K562 (cell line): ENCODE measurements around the gene KIAA0825. TPM values are rescaled to one million over a fixed set of nuclear protein-coding genes. Genes with fewer than 3 reads are reported as not detected.

Experiments
- ATAC-seq: fragments of 200-7000 bp; cut with Tn5 transposase; 3 replicates; pipeline ENCODE4 v1.9.1; 2020; ENCODE audit warnings: moderate library complexity
- BruUV-seq: library from RNA; stranded (reverse); fragments of 400-500 nt; replicated peaks from 2 replicates; lab custom pipeline; 2021; lab: Mats Ljungman, UMichigan
- CTCF ChIA-PET: fragments of 300-600 bp; formaldehyde crosslinking; extraction: SDS; loops from one replicate; lab custom pipeline; 2021; ENCODE audit warnings: low intra/inter-chr PET ratio; lab: Yijun Ruan, JAX
- POLR2A ChIA-PET: fragments of 300-600, 350-650 bp; sonication (Branson Sonifier 250); formaldehyde crosslinking; extraction: SDS; loops from one replicate; lab custom pipeline; 2021; ENCODE audit warnings: antibody characterized with exemption, inconsistent platforms; lab: Yijun Ruan, JAX
- DNase-seq, 4 experiments: peaks; one replicate each; pipeline versions ENCODE4 v3.0.0 to v3.0.0-alpha.2; 2011 to 2018; ENCODE audit warnings: low spot score in 3 of 4, mixed read lengths in 3 of 4; ENCODE audit errors: extremely low read depth in 1 of 4
- FAIRE-seq: peaks from 2 replicates; lab custom pipeline; 2011; peaks lifted over from hg19 to GRCh38; lab: Jason Lieb, UNC
- H2AFZ ChIP-seq: 2 replicates; pipeline ENCODE4 v1.6.0; 2011; ENCODE audit warnings: low read depth, low read length, control low read depth, inconsistent platforms
- H3K27ac ChIP-seq: fragments of 200-600 bp; 3 replicates; pipeline ENCODE4 v1.8.0; 2011; ENCODE audit warnings: low read depth, mild to moderate bottlenecking, control low read depth, inconsistent platforms, low read length, moderate library complexity, mixed read lengths; ENCODE audit errors: extremely low read depth
- H3K27me3 ChIP-seq, 2 experiments: fragments of 300-600 bp in 1 of 2; 2 replicates in 1 of 2; 3 replicates in 1 of 2; pipeline versions ENCODE4 v1.6.0 to v1.8.0; 2011; ENCODE audit warnings: inconsistent platforms in 2 of 2, low read length in 2 of 2, mild to moderate bottlenecking in 1 of 2, mixed read lengths in 1 of 2, moderate library complexity in 1 of 2; ENCODE audit not compliant: control insufficient read depth in 2 of 2, insufficient read depth in 2 of 2
- H3K36me3 ChIP-seq: fragments of 300-600 bp; 3 replicates; pipeline ENCODE4 v1.8.0; 2011; ENCODE audit warnings: mild to moderate bottlenecking, low read length, inconsistent platforms; ENCODE audit not compliant: control insufficient read depth, insufficient read depth
- H3K4me1 ChIP-seq, 2 experiments: fragments of 200-600 bp in 1 of 2; replicated peaks in 1 of 2; 2 replicates in 1 of 2; 3 replicates in 1 of 2; pipeline versions ENCODE4 v1.5.1 to v1.8.0; 2011; ENCODE audit warnings: inconsistent platforms in 2 of 2, low read length in 2 of 2, mild to moderate bottlenecking in 1 of 2, mixed read lengths in 1 of 2, moderate library complexity in 1 of 2; ENCODE audit not compliant: control insufficient read depth in 2 of 2, insufficient read depth in 2 of 2
- H3K4me2 ChIP-seq: 2 replicates; pipeline ENCODE4 v1.6.1; 2011; ENCODE audit warnings: low read length, control low read depth, inconsistent platforms, mixed read lengths; ENCODE audit not compliant: insufficient read depth
- H3K4me3 ChIP-seq: fragments of 200-600 bp; sonication (generic), shearing (Covaris generic); 2 replicates; pipeline ENCODE4 v1.5.1; 2016; ENCODE audit warnings: control low read depth, inconsistent platforms
- H3K79me2 ChIP-seq: fragments of 200-600 bp; 3 replicates; pipeline ENCODE4 v1.8.0; 2011; ENCODE audit warnings: low read length, inconsistent platforms; ENCODE audit not compliant: control insufficient read depth, insufficient read depth
- H3K9ac ChIP-seq, 2 experiments: 2 replicates each; pipeline versions ENCODE4 v1.6.0 to v1.6.1; 2011; ENCODE audit warnings: low read depth in 2 of 2, low read length in 2 of 2, control low read depth in 1 of 2, inconsistent platforms in 1 of 2, mild to moderate bottlenecking in 1 of 2, mixed read lengths in 1 of 2; ENCODE audit not compliant: insufficient read depth in 1 of 2
- H3K9me1 ChIP-seq: one replicate; pipeline ENCODE4 v1.6.0; 2011; ENCODE audit warnings: inconsistent platforms, mild to moderate bottlenecking, low read length, moderate library complexity; ENCODE audit not compliant: control insufficient read depth, insufficient read depth
- H3K9me3 ChIP-seq: replicated peaks from 2 replicates; pipeline ENCODE4 v1.5.1; 2011; ENCODE audit warnings: low read depth, low read length, inconsistent platforms; ENCODE audit not compliant: control insufficient read depth, insufficient read depth
- H4K20me1 ChIP-seq: replicated peaks from 2 replicates; pipeline ENCODE4 v1.6.1; 2011; ENCODE audit warnings: low read length, inconsistent platforms, mixed read lengths; ENCODE audit not compliant: control insufficient read depth, insufficient read depth
- BRCA1 ChIP-seq, 2 experiments: fragments of 450-650 bp in 1 of 2; sonication (generic) in 1 of 2; formaldehyde crosslinking in 1 of 2; IDR thresholded peaks; 2 replicates each; pipeline versions ENCODE4 v1.5.0 to v1.6.1; 2017 to 2020; ENCODE audit warnings: mild to moderate bottlenecking in 1 of 2, missing genetic modification reagents in 1 of 2
- CBX1 ChIP-seq: sonication (generic); IDR thresholded peaks from 2 replicates; pipeline ENCODE4 v1.6.1; 2016; ENCODE audit warnings: antibody characterized with exemption, low read depth, mild to moderate bottlenecking
- CHD1 ChIP-seq: fragments of 200-600 bp; sonication (generic); IDR thresholded peaks from one replicate; pipeline ENCODE4 v1.6.1; 2012; ENCODE audit warnings: mild to moderate bottlenecking, moderate library complexity, low read length, inconsistent platforms
- PTBP1 ChIP-seq: fragments of 200-400 bp; formaldehyde crosslinking; IDR thresholded peaks from 2 replicates; pipeline ENCODE4 v1.6.1; 2017; ENCODE audit warnings: low read depth, low read length
- PURB ChIP-seq: sonication (generic); formaldehyde crosslinking; IDR thresholded peaks from 2 replicates; pipeline ENCODE4 v1.9.0; 2021; ENCODE audit warnings: low read depth, mild to moderate bottlenecking, missing genetic modification reagents
- PYGO2 ChIP-seq: fragments of 450-650 bp; IDR thresholded peaks from 2 replicates; pipeline ENCODE4 v1.6.1; 2016; ENCODE audit warnings: mild to moderate bottlenecking, missing genetic modification characterization, moderate library complexity, missing compliant biosample characterization
- YBX1 ChIP-seq: fragments of 450-650 bp; IDR thresholded peaks from 2 replicates; pipeline ENCODE4 v1.7.1; 2016; ENCODE audit warnings: mild to moderate bottlenecking
- ZNF282 ChIP-seq: sonication (generic); formaldehyde crosslinking; IDR thresholded peaks from 2 replicates; pipeline ENCODE4 v1.8.1; 2023; ENCODE audit warnings: missing genetic modification reagents
- ZNF324 ChIP-seq: fragments of 250-450 bp; sonication (Bioruptor Pico); IDR thresholded peaks from 2 replicates; pipeline ENCODE4 v1.4.0; 2020; ENCODE audit warnings: mild to moderate bottlenecking
- ZNF436 ChIP-seq: fragments of 250-450, 450-650 bp; sonication (Bioruptor Pico); formaldehyde crosslinking; IDR thresholded peaks from 2 replicates; pipeline ENCODE4 v1.7.0; 2020; ENCODE audit warnings: mild to moderate bottlenecking
- WGBS: fragments of 100-300 bp; shearing (Covaris generic); methylation state at CpG from one replicate; pipeline ENCODE4 v1.1.6; 2016; ENCODE audit warnings: low coverage, mixed read lengths; ENCODE audit not compliant: insufficient coverage; ENCODE audit errors: missing lambda C conversion rate; 5-methylcytosine and 5-hydroxymethylcytosine counted together
- in situ Hi-C: fragments of 300-500 bp; cut with MboI; formaldehyde crosslinking; loops from 4 replicates; pipeline ENCODE4 v1.15.0; 2018; ENCODE audit warnings: inconsistent platforms, mixed read lengths
- intact Hi-C: fragments of 100-400 bp; cut with micrococcal nuclease; formaldehyde crosslinking; loops from 2 replicates; pipeline ENCODE4 v1.14.2; 2022
- polyA plus RNA-seq, 8 experiments: library from polyadenylated mRNA; depleted of rRNA in 4 of 8; stranded (reverse) in 5 of 8; unstranded in 3 of 8; fragments of >200 nt; fragmentation: Nextera tagmentation in 2 of 8; fragmentation: Illumina TruSeq in 1 of 8; extraction: Ambion mirVana in 2 of 8; extraction: Trizol in 1 of 8; gene quantifications; 2 replicates each; pipeline versions ENCODE4 v1.2.1 to v1.2.3, GENCODE V29; 2011 to 2014; ENCODE audit warnings: inconsistent platforms in 1 of 8, missing spikeins in 1 of 8
- total RNA-seq, 7 experiments: library from RNA; depleted of rRNA in 6 of 7; stranded (reverse); fragments of >200 nt in 6 of 7; fragmentation: Illumina TruSeq in 2 of 7; extraction: Trizol in 2 of 7; gene quantifications; 2 replicates each; pipeline versions ENCODE4 v1.2.1 to v1.2.3, GENCODE V29; 2011 to 2021; ENCODE audit warnings: low replicate concordance in 1 of 7
- TF ChIP-seq, protein P1 (sequence below): IDR thresholded peaks from 3 replicates; pipeline ENCODE4 v1.6.1; 2011; ENCODE audit warnings: borderline replicate concordance, mild to moderate bottlenecking, moderate library complexity; ENCODE audit not compliant: insufficient read length; ENCODE audit errors: extremely low read depth
- TF ChIP-seq, protein P2 (sequence below): fragments of 450-650 bp; formaldehyde crosslinking; IDR thresholded peaks from 2 replicates; pipeline ENCODE4 v1.4.0; 2022; ENCODE audit warnings: missing genetic modification characterization
- TF ChIP-seq, protein P3 (sequence below), 2 experiments: fragments of 250-450 bp in 1 of 2; fragments of 450-650 bp in 1 of 2; sonication (Bioruptor Pico) in 1 of 2; IDR thresholded peaks; 2 replicates each; pipeline versions ENCODE4 v1.6.1 to v1.8.0; 2016 to 2021; ENCODE audit warnings: mild to moderate bottlenecking in 2 of 2, moderate library complexity in 2 of 2, missing compliant biosample characterization in 1 of 2, missing genetic modification characterization in 1 of 2
- TF ChIP-seq, protein P4 (sequence below), 2 experiments: fragments of 450-650 bp; conservative IDR thresholded peaks; 2 replicates each; pipeline ENCODE4 v1.6.1; 2017; ENCODE audit warnings: mild to moderate bottlenecking in 2 of 2, moderate library complexity in 2 of 2

The KIAA0825 gene
- total and polyA plus RNA-seq, 9 of the 15 experiments (the other 6 are each of a cell fraction or from before 2014, with no cell fraction given), result 0.05 to 0.36 (median 0.16) TPM; not detected in 1

DNA sequence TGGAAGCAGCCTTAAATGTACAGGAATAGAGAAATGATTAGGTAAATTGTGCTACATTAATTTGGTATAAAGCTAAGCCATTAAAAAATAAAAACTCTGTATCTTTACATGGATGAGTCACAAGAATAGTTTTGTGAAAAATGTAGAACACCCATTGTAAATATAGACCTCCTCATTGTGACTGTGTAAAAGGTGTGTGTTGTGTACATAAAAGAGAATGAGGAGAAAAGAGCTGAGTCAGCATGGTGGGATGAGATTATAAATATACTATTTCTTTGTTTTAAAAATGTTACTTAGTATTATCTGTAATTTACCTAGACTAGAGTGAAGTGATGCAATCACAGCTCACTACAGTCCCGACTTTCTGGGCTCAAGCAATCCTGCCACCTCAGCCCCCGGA is 250.5 kb downstream of the KIAA0825 start (continued):
- TF ChIP-seq ZNF282 (CRISPR knock-in tag), result no peak
- no peak for TF ChIP-seq ZNF436 (CRISPR knock-in tag)

DNA sequence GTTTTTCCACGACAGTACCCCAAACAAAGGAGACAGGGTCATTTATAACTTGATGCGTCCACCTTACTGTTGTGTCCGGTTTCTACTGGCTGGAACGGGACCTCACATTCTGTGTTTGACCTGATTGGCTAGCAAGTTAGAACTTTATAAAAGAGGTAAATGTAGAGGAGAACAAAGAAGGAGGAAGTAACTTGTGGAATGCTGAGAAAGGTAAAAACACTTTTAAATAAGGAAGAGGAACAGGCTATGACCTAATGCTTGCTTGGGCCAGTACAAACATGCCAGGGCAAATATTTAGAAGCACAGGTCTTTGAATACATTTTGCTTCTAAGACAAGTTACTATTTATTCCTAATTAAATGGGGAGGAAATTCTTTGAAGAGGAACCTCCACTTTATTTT is 251.6 kb downstream of the KIAA0825 start:
- TF ChIP-seq ZNF324 (CRISPR knock-in tag), result no peak
- TF ChIP-seq BRCA1 (IDR thresholded peaks at IDR 0.05), result no peak
- TF ChIP-seq BRCA1 (CRISPR knock-in tag; IDR thresholded peaks at IDR 0.05), result no peak
- TF ChIP-seq, protein P1, sequence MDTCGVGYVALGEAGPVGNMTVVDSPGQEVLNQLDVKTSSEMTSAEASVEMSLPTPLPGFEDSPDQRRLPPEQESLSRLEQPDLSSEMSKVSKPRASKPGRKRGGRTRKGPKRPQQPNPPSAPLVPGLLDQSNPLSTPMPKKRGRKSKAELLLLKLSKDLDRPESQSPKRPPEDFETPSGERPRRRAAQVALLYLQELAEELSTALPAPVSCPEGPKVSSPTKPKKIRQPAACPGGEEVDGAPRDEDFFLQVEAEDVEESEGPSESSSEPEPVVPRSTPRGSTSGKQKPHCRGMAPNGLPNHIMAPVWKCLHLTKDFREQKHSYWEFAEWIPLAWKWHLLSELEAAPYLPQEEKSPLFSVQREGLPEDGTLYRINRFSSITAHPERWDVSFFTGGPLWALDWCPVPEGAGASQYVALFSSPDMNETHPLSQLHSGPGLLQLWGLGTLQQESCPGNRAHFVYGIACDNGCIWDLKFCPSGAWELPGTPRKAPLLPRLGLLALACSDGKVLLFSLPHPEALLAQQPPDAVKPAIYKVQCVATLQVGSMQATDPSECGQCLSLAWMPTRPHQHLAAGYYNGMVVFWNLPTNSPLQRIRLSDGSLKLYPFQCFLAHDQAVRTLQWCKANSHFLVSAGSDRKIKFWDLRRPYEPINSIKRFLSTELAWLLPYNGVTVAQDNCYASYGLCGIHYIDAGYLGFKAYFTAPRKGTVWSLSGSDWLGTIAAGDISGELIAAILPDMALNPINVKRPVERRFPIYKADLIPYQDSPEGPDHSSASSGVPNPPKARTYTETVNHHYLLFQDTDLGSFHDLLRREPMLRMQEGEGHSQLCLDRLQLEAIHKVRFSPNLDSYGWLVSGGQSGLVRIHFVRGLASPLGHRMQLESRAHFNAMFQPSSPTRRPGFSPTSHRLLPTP, result no peak
- TF ChIP-seq PURB, result no peak
- TF ChIP-seq, protein P2, sequence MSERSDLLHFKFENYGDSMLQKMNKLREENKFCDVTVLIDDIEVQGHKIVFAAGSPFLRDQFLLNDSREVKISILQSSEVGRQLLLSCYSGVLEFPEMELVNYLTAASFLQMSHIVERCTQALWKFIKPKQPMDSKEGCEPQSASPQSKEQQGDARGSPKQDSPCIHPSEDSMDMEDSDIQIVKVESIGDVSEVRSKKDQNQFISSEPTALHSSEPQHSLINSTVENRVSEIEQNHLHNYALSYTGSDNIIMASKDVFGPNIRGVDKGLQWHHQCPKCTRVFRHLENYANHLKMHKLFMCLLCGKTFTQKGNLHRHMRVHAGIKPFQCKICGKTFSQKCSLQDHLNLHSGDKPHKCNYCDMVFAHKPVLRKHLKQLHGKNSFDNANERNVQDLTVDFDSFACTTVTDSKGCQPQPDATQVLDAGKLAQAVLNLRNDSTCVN (CRISPR knock-in tag), result no peak
- TF ChIP-seq CHD1, result no peak
- no peak for TF ChIP-seq PTBP1
- TF ChIP-seq PYGO2 (tag), result no peak
- TF ChIP-seq YBX1, result no peak
- TF ChIP-seq, protein P3, sequence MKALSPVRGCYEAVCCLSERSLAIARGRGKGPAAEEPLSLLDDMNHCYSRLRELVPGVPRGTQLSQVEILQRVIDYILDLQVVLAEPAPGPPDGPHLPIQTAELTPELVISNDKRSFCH (CRISPR knock-in tag; IDR thresholded peaks at IDR 0.05), result no peak
- TF ChIP-seq, protein P3 (tag; IDR thresholded peaks at IDR 0.05), result no peak
- TF ChIP-seq, protein P4, sequence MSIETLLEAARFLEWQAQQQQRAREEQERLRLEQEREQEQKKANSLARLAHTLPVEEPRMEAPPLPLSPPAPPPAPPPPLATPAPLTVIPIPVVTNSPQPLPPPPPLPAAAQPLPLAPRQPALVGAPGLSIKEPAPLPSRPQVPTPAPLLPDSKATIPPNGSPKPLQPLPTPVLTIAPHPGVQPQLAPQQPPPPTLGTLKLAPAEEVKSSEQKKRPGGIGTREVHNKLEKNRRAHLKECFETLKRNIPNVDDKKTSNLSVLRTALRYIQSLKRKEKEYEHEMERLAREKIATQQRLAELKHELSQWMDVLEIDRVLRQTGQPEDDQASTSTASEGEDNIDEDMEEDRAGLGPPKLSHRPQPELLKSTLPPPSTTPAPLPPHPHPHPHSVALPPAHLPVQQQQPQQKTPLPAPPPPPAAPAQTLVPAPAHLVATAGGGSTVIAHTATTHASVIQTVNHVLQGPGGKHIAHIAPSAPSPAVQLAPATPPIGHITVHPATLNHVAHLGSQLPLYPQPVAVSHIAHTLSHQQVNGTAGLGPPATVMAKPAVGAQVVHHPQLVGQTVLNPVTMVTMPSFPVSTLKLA (conservative IDR thresholded peaks at IDR 0.05), result no peak
- TF ChIP-seq CBX1, result no peak
- TF ChIP-seq, all 486 proteins: peak for 0
- no peak overlapping the region for H2AFZ ChIP-seq
- ChIA-PET CTCF (no interaction called here), POLR2A (no interaction called here)
- H3K27ac ChIP-seq, result no peak overlapping the region
- no peak overlapping the region for H3K9ac ChIP-seq
- in situ Hi-C loops (no loop called here), intact Hi-C loops (no loop called here)
- H3K4me1 ChIP-seq, result no peaks in the 10 kb centered on the region
- ATAC-seq (no peak), DNase-seq (no peak), FAIRE-seq (no peak)
- H3K36me3 ChIP-seq, result no peaks in the 10 kb centered on the region
- no peak overlapping the region for H3K4me3 ChIP-seq
- H3K27me3 ChIP-seq, result no peaks in the 10 kb centered on the region
- H3K9me3 ChIP-seq, result no peaks in the 10 kb centered on the region
- no peak overlapping the region for H3K4me2 ChIP-seq
- no TSS peak for BruUV-seq
- no peaks in the 10 kb centered on the region for H3K79me2 ChIP-seq
- H4K20me1 ChIP-seq, result no peaks in the 10 kb centered on the region
- H3K9me1 ChIP-seq, result no peaks in the 10 kb centered on the region
- 0% methylated on average over 4 of the region's 4 CpGs for WGBS
